Loucy (cell line): Measurements from ENCODE around the gene KYAT1.
"Not testable (repeated sequence)": the region's sequence is repeated elsewhere in the genome, so short reads cannot be mapped to it uniquely, and the experiment has no call there.

Source experiments
- H2AFZ ChIP-seq: fragments of 200-600 bp; sonication (generic); 2 replicates; pipeline ENCODE4 v1.6.0; 2016; ENCODE audit warnings: antibody characterized with exemption, mild to moderate bottlenecking, low read length, moderate library complexity
- H3F3A ChIP-seq: fragments of 200-600 bp; 2 replicates; pipeline ENCODE4 v1.6.0; 2016; ENCODE audit warnings: antibody characterized with exemption, low read depth, mild to moderate bottlenecking
- H3K27me3 ChIP-seq: fragments of 200-600 bp; sonication (generic); 2 replicates; pipeline ENCODE4 v1.6.1; 2014; ENCODE audit warnings: low read length, mild to moderate bottlenecking; ENCODE audit not compliant: insufficient read depth, poor library complexity, severe bottlenecking
- H3K36me3 ChIP-seq: fragments of 200-600 bp; sonication (generic); 2 replicates; pipeline ENCODE4 v1.6.1; 2016; ENCODE audit warnings: low read length; ENCODE audit not compliant: insufficient read depth
- H3K4me1 ChIP-seq: fragments of 200-600 bp; sonication (generic); 2 replicates; pipeline ENCODE4 v1.5.1; 2014; ENCODE audit warnings: low read length, mild to moderate bottlenecking; ENCODE audit not compliant: insufficient read depth, poor library complexity, severe bottlenecking
- H3K4me2 ChIP-seq: fragments of 200-600 bp; sonication (generic); 2 replicates; pipeline ENCODE4 v1.6.0; 2014; ENCODE audit warnings: antibody characterized with exemption, low read length, low read depth, mild to moderate bottlenecking; ENCODE audit not compliant: poor library complexity, severe bottlenecking
- H3K4me3 ChIP-seq: fragments of 200-600 bp; sonication (generic); 2 replicates; pipeline ENCODE4 v1.5.1; 2014; ENCODE audit warnings: low read length, mild to moderate bottlenecking, mixed read lengths; ENCODE audit not compliant: poor library complexity, severe bottlenecking
- H3K79me2 ChIP-seq: fragments of 200-600 bp; sonication (generic); 2 replicates; pipeline ENCODE4 v1.6.1; 2014; ENCODE audit warnings: low read length; ENCODE audit not compliant: insufficient read depth
- H3K9ac ChIP-seq: fragments of 200-600 bp; sonication (generic); 2 replicates; pipeline ENCODE4 v1.6.0; 2014; ENCODE audit warnings: mild to moderate bottlenecking, low read depth, low read length, moderate library complexity; ENCODE audit not compliant: poor library complexity, severe bottlenecking
- H3K9me2 ChIP-seq: fragments of 200-600 bp; sonication (generic); replicated peaks from 2 replicates; pipeline ENCODE4 v1.6.1; 2016; ENCODE audit warnings: low read depth, low read length, mixed read lengths
- H3K9me3 ChIP-seq: fragments of 200-600 bp; sonication (generic); 2 replicates; pipeline ENCODE4 v1.6.1; 2014; ENCODE audit warnings: mild to moderate bottlenecking, antibody characterized with exemption, low read length, low read depth; ENCODE audit not compliant: insufficient read depth
- H4K20me1 ChIP-seq: fragments of 200-600 bp; sonication (generic); 2 replicates; pipeline ENCODE4 v1.6.0; 2014; ENCODE audit warnings: antibody characterized with exemption, low read length, mild to moderate bottlenecking; ENCODE audit not compliant: insufficient read depth, poor library complexity, severe bottlenecking
- EZH2phosphoT487 ChIP-seq: fragments of 200-600 bp; IDR thresholded peaks from 2 replicates; pipeline ENCODE4 v1.6.1; 2018; ENCODE audit warnings: antibody characterized with exemption, mild to moderate bottlenecking, moderate library complexity, borderline replicate concordance
- TF ChIP-seq, protein P1 (sequence below): fragments of 200-600 bp; sonication (generic); conservative IDR thresholded peaks from 2 replicates; pipeline ENCODE4 v1.5.1; 2014; ENCODE audit warnings: mild to moderate bottlenecking, antibody characterized with exemption, low read length

KYAT1 gene

GRCh38 chr9:128882677-128883603 is 1.2 kb upstream of the KYAT1 start:
- peaks cover 5% of the 10 kb centered on the region for H3K4me1 ChIP-seq
- no peak overlapping the region for H2AFZ ChIP-seq
- H3K4me2 ChIP-seq, result peak overlapping the region; percentile 91
- no peaks in the 10 kb centered on the region for H3K9me3 ChIP-seq
- H4K20me1 ChIP-seq, result peaks cover 2% of the 10 kb centered on the region
- H3K9ac ChIP-seq, result peak overlapping the region; percentile 94
- H3K36me3 ChIP-seq, result no peaks in the 10 kb centered on the region
- no peaks in the 10 kb centered on the region for H3F3A ChIP-seq
- no peaks in the 10 kb centered on the region for H3K9me2 ChIP-seq
- H3K79me2 ChIP-seq, result peaks cover 31% of the 10 kb centered on the region
- H3K27me3 ChIP-seq, result no peaks in the 10 kb centered on the region
- TF ChIP-seq EZH2phosphoT487, result no peak
- H3K4me3 ChIP-seq, result peak overlapping the region; percentile 99

GRCh38 chr9:128877852-128878251 is 3.9 kb downstream of the KYAT1 start:
- Histone ChIP-seq H2AFZ (no peak overlapping the region), H3K79me2 (peaks cover 5% of the 10 kb centered on the region; the same call in 1 of the 2 replicates), H3F3A (no peaks in the 10 kb centered on the region), H3K4me1 (no peaks in the 10 kb centered on the region), H3K9ac (no peak overlapping the region), H3K9me2 (no peaks in the 10 kb centered on the region), H4K20me1 (no peaks in the 10 kb centered on the region), H3K27me3 (no peaks in the 10 kb centered on the region), H3K9me3 (no peaks in the 10 kb centered on the region), H3K36me3 (no peaks in the 10 kb centered on the region), H3K4me2 (no peak overlapping the region), H3K4me3 (no peak overlapping the region)
- TF ChIP-seq, protein P1, sequence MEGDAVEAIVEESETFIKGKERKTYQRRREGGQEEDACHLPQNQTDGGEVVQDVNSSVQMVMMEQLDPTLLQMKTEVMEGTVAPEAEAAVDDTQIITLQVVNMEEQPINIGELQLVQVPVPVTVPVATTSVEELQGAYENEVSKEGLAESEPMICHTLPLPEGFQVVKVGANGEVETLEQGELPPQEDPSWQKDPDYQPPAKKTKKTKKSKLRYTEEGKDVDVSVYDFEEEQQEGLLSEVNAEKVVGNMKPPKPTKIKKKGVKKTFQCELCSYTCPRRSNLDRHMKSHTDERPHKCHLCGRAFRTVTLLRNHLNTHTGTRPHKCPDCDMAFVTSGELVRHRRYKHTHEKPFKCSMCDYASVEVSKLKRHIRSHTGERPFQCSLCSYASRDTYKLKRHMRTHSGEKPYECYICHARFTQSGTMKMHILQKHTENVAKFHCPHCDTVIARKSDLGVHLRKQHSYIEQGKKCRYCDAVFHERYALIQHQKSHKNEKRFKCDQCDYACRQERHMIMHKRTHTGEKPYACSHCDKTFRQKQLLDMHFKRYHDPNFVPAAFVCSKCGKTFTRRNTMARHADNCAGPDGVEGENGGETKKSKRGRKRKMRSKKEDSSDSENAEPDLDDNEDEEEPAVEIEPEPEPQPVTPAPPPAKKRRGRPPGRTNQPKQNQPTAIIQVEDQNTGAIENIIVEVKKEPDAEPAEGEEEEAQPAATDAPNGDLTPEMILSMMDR, result peak; percentile 21; the same call in 1 of the 2 replicates
- TF ChIP-seq EZH2phosphoT487, result no peak

DNA sequence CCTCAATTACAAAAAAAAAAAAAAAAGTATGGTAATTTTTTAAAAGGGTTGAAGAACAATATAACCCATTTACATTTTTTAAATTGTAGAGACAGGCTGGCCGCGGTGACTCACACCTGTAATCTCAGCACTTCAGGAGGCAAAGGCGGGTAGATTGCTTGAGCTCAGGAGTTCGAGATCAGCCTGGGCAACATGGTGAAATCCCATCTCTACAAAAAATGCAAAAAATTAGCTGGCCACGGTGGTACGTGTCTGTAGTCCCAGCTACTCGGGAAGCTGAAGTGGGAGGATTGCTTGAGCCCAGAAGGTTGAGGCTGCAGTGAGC is 10.8 kb downstream of the KYAT1 start:
- not testable (repeated sequence) for H3K4me3 ChIP-seq, H3K27me3 ChIP-seq, H2AFZ ChIP-seq, H3K79me2 ChIP-seq, H3K4me1 ChIP-seq, H3K9ac ChIP-seq, H3K9me2 ChIP-seq, H3K9me3 ChIP-seq, H4K20me1 ChIP-seq, H3K4me2 ChIP-seq, H3K36me3 ChIP-seq, H3F3A ChIP-seq

- H4K20me1 ChIP-seq, result no peaks in the 10 kb centered on the region
- no peak overlapping the region for H3K4me3 ChIP-seq
- no peaks in the 10 kb centered on the region for H3K36me3 ChIP-seq
- no peak for TF ChIP-seq EZH2phosphoT487
- TF ChIP-seq, protein P1, result no peak
- no peaks in the 10 kb centered on the region for H3K79me2 ChIP-seq
- no peaks in the 10 kb centered on the region for H3K9me2 ChIP-seq
- no peaks in the 10 kb centered on the region for H3K27me3 ChIP-seq
- no peak overlapping the region for H3K9ac ChIP-seq
- no peak overlapping the region for H3K4me2 ChIP-seq
- H3F3A ChIP-seq, result no peaks in the 10 kb centered on the region
- H3K9me3 ChIP-seq, result no peaks in the 10 kb centered on the region
- H2AFZ ChIP-seq, result no peak overlapping the region
- no peaks in the 10 kb centered on the region for H3K4me1 ChIP-seq
Observed at GRCh38 chr9:128870128-128870940, 11.4 kb downstream of the KYAT1 start.
